Lower leg skin (tissue), 4 donors: ENCODE measurements around the gene CCR3. TPM values are rescaled to one million over a fixed set of nuclear protein-coding genes. Genes with fewer than 3 reads are reported as not detected.

Source experiments
- DNase-seq, 2 donors: peaks; one replicate each; pipeline ENCODE4 v3.0.0-alpha.2; 2019; ENCODE audit warnings: low spot score in 2 of 2
- H3K4me3 ChIP-seq: fragments of 200-600 bp; sonication (generic); 2 replicates; pipeline ENCODE4 v1.5.1; 2017; ENCODE audit warnings: mild to moderate bottlenecking, low read depth; ENCODE audit not compliant: poor library complexity, severe bottlenecking
- CTCF ChIP-seq, 3 donors: fragments of 450-650 bp; IDR thresholded peaks; one replicate each; pipeline ENCODE4 v1.5.1; 2016; ENCODE audit warnings: antibody characterized with exemption in 3 of 3, mild to moderate bottlenecking in 3 of 3, moderate library complexity in 2 of 3
- POLR2A ChIP-seq, 2 donors: fragments of 450-650 bp; IDR thresholded peaks; one replicate each; pipeline ENCODE4 v1.6.1; 2016 to 2017; ENCODE audit warnings: antibody characterized with exemption in 2 of 2, mild to moderate bottlenecking in 1 of 2, moderate library complexity in 1 of 2
- WGBS, 2 donors: methylation state at CpG; one replicate each; pipeline ENCODE4 v1.1.5; 2018; 5-methylcytosine and 5-hydroxymethylcytosine counted together
- intact Hi-C: fragments of 100-400 bp; cut with DNase I; formaldehyde crosslinking; loops from one replicate; pipeline ENCODE4 v1.15.0; 2023; ENCODE audit warnings: low total_unique reads
- total RNA-seq, 4 donors: library from RNA; depleted of rRNA; stranded (reverse); fragments of >200 nt; gene quantifications; one replicate each; pipeline ENCODE4 v1.1.0, GENCODE V29; 2016

Gene CCR3
- 1 to 10 TPM in 3 of 4 donors, under 1 TPM in 1; 0.55 to 3.2 (median 2.4) TPM for total RNA-seq

- 73 to 76% methylated on average over 4 of the region's 4 CpGs for WGBS, 2 donors
- TF ChIP-seq CTCF (IDR thresholded peaks at IDR 0.05), result no peak
- no peak for TF ChIP-seq POLR2A (IDR thresholded peaks at IDR 0.05)
- no peak within 1 kb of the TSS for H3K4me3 ChIP-seq
- intact Hi-C loops, result no loop called here
- DNase-seq, result no peak
These were observed at the start of gene CCR3 for GRCh38 chr3:46242120-46242519. Gene CCR3, plus strand, starts transcription at chr3:46242460. Its CDS starts 22,699 bp downstream, at chr3:46265159.

- no peak for DNase-seq
- no peak overlapping the region for H3K4me3 ChIP-seq
- TF ChIP-seq POLR2A (IDR thresholded peaks at IDR 0.05), result no peak
- no peak for TF ChIP-seq CTCF (IDR thresholded peaks at IDR 0.05)
- 75 to 84% methylated on average over 5 of the region's 5 CpGs for WGBS, 2 donors
- intact Hi-C loops, result no loop called here
These were observed 49.3 kb upstream of the CCR3 start for GRCh38 chr3:46192939-46193338.

DNA sequence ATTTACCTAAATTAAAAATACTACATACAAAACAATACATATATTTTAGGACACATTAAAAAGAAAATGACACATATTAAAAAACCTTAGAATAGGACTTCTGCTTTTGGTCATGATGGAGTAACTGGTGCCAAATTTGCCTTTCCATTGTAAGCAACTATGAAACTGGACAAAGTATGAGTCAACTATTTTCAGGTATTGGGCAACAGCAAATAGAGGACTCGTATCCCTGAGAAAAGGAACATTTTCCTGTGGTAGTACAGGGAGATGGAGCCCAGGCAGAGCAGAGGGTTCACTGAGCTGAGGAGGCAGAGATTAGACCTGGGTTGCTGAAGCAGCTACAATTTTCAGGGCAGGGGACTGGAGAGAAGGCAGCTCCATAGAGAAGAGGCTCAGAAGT lies 48.8 kb upstream of the CCR3 start:
- TF ChIP-seq POLR2A (IDR thresholded peaks at IDR 0.05) (no peak), CTCF (IDR thresholded peaks at IDR 0.05) (no peak)
- WGBS, 2 donors, result 87 to 88% methylated on average over 1 of the region's 1 CpG
- no peak for DNase-seq
- H3K4me3 ChIP-seq, result no peak overlapping the region
- intact Hi-C loops, result no loop called here

GRCh38 chr3:46194868-46195553 lies 47.2 kb upstream of the CCR3 start:
- no peak for DNase-seq
- H3K4me3 ChIP-seq, result no peak overlapping the region
- intact Hi-C loops, result no loop called here
- no peak for TF ChIP-seq CTCF (IDR thresholded peaks at IDR 0.05)
- no peak for TF ChIP-seq POLR2A (IDR thresholded peaks at IDR 0.05)
- WGBS, 2 donors, result 84 to 85% methylated on average over 4 of the region's 4 CpGs

DNA sequence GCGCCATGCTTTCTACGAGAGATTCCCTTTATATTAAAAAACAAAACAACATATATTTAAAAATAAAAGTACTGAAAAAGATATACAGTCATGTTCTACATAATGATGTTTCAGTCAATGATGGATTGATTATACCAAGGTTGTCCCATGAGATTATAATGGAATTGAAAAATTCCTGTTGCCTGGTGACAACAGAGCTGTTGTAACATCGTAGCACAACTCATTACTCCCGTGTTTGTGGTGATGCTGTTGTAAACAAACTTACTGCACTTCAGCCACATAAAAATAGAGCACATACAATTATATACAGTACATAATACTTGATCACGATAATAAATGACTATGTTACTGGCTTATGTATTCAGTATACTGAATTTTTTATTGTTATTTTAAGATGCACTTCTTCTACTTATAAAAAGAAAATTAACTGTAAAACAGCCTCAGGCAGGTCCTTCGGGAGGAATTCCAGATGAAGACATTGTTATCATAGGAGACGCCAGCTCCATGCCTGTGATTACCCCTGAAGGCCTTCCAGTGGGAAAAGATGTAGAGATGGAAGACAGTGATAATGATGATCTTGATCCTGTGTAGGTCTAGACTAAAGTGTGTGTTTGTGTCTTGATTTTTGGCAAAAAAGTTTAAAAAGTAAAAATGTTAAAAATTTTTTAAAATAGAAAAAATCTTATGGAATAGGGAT lies 45.9 kb upstream of the CCR3 start:
- H3K4me3 ChIP-seq, result no peak overlapping the region
- DNase-seq, result no peak
- no peak for TF ChIP-seq POLR2A (IDR thresholded peaks at IDR 0.05)
- TF ChIP-seq CTCF (IDR thresholded peaks at IDR 0.05), result no peak
- 72 to 75% methylated on average over 7 of the region's 7 CpGs for WGBS, 2 donors
- intact Hi-C loops, result no loop called here
